Measurements from ENCODE around the gene UPK1B.

GRCh38 chr3:119222391-119222790, 49.0 kb downstream of the UPK1B start:
- TF ChIP-seq, protein P1, sequence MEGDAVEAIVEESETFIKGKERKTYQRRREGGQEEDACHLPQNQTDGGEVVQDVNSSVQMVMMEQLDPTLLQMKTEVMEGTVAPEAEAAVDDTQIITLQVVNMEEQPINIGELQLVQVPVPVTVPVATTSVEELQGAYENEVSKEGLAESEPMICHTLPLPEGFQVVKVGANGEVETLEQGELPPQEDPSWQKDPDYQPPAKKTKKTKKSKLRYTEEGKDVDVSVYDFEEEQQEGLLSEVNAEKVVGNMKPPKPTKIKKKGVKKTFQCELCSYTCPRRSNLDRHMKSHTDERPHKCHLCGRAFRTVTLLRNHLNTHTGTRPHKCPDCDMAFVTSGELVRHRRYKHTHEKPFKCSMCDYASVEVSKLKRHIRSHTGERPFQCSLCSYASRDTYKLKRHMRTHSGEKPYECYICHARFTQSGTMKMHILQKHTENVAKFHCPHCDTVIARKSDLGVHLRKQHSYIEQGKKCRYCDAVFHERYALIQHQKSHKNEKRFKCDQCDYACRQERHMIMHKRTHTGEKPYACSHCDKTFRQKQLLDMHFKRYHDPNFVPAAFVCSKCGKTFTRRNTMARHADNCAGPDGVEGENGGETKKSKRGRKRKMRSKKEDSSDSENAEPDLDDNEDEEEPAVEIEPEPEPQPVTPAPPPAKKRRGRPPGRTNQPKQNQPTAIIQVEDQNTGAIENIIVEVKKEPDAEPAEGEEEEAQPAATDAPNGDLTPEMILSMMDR (IDR thresholded peaks at IDR 0.05): no peak
- no peak for TF ChIP-seq POLR2A (IDR thresholded peaks at IDR 0.05)

All from heart left ventricle (tissue), 13 donors.